GM21528 (cell line): Measurements from ENCODE around the gene C17orf107.

Experiments used
- ATAC-seq: cut with Tn5 transposase; IDR thresholded peaks from one replicate; pipeline ENCODE4 v1.9.1; 2021; ENCODE audit warnings: mild to moderate bottlenecking, moderate library complexity; ENCODE audit not compliant: unreplicated experiment, low FRiP score

Gene C17orf107

DNA sequence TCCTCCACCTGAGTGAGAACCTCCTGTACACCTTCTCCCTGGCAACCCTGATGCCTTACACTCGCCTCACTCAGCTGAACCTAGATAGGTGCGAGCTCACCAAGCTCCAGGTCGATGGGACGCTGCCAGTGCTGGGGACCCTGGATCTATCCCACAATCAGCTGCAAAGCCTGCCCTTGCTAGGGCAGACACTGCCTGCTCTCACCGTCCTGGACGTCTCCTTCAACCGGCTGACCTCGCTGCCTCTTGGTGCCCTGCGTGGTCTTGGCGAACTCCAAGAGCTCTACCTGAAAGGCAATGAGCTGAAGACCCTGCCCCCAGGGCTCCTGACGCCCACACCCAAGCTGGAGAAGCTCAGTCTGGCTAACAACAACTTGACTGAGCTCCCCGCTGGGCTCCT is 33.4 kb downstream of the C17orf107 start:
- no peak for ATAC-seq

DNA sequence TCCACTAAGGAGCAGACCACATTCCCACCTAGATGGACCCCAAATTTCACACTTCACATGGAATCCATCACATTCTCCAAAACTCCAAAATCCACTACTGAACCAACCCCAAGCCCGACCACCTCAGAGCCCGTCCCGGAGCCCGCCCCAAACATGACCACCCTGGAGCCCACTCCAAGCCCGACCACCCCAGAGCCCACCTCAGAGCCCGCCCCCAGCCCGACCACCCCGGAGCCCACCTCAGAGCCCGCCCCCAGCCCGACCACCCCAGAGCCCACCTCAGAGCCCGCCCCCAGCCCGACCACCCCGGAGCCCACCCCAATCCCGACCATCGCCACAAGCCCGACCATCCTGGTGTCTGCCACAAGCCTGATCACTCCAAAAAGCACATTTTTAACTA is 34.3 kb downstream of the C17orf107 start:
- ATAC-seq = no peak

DNA sequence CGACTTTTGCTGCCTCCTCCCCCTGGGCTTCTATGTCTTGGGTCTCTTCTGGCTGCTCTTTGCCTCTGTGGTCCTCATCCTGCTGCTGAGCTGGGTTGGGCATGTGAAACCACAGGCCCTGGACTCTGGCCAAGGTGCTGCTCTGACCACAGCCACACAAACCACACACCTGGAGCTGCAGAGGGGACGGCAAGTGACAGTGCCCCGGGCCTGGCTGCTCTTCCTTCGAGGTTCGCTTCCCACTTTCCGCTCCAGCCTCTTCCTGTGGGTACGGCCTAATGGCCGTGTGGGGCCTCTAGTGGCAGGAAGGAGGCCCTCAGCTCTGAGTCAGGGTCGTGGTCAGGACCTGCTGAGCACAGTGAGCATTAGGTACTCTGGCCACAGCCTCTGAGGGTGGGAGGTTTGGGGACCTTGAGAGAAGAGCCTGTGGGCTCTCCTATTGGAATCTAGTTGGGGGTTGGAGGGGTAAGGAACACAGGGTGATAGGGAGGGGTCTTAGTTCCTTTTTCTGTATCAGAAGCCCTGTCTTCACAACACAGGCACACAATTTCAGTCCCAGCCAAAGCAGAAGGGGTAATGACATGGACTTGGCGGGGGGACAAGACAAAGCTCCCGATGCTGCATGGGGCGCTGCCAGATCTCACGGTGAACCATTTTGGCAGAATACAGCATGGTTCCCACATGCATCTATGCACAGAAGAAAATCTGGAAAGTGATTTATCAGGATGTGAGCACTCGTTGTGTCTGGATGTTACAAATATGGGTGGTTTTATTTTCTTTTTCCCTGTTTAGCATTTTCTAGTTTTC is 35.0 kb downstream of the C17orf107 start:
- ATAC-seq = no peak

DNA sequence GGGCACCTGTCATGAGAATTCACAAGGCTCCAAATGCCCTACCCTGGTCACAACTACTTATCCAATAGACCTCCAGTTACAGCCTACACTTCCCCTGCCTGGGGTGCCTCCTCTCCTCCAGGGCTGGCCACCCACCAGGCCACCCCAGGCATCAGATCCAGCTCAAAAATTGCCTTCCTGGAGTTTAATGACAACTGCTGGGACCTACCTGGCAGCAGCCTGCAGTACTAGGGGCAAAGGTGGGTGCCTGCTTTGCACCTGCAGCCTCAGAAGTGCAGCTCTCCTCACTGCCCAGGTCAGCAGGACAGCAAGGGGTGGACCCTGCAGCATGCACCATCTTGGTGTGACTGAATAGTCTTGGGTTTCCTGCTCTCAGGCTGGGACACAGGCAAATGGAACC is 36.3 kb downstream of the C17orf107 start:
- no peak for ATAC-seq

DNA sequence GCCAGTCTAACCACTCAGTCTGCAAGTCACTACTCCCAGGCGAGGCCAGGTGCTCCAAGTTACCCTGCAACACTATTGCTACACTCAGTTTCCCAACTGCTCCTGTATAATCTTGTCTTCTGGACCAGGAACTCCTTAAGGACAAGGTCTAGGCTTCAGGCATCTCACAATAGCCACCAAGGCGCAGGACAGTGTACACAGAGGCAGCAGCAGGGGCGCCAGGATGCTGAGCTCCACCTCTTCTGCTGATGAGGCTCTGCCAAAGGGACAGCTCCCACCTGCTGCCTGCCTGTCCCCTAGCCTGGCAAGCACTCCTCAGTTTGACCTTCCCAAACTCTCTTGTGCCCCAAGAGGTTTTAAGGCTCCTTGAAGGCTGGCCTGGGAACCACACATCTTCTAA is 37.1 kb downstream of the C17orf107 start:
- ATAC-seq = no peak

DNA sequence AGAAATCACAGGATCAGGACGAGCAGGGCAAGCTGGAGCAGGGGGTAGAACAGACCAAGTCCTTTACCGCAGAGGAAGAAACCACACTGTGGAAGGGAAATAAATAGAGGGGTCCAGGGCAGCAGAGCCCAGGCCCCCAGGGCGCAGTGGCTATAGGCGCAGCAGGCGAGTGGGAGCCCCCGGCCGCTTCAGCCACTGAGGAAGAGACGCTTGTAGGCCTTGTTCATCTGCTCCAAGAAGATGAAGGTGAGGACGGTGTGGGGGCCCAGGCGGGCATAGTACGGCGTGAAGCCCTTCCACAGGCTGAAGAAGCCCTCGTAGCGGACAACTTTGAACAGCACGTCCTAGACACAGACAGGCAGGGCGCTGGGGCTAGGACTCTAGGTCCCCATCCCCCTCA is 38.2 kb downstream of the C17orf107 start:
- ATAC-seq = no peak

DNA sequence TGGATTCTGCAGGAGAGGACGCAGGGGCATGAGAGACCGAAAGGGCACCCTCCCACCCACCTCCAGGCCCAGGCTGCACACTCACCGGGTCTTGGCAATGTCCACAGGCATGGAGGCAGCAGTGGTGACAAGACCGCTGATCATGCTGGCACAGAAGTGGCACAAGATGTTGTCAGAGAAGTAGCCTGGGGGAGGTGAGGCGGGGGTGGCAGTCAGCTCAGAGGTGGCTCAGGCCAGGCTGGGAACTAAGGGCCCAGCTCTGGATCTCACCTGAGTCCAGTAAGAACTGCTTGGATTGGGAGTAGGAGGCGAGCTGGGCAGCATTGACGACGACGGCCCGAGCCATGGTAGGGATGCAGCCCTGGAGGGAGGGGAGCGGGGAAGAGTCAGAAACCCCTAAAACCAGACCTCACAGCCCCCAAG is 38.7 kb downstream of the C17orf107 start:
- ATAC-seq = no peak

DNA sequence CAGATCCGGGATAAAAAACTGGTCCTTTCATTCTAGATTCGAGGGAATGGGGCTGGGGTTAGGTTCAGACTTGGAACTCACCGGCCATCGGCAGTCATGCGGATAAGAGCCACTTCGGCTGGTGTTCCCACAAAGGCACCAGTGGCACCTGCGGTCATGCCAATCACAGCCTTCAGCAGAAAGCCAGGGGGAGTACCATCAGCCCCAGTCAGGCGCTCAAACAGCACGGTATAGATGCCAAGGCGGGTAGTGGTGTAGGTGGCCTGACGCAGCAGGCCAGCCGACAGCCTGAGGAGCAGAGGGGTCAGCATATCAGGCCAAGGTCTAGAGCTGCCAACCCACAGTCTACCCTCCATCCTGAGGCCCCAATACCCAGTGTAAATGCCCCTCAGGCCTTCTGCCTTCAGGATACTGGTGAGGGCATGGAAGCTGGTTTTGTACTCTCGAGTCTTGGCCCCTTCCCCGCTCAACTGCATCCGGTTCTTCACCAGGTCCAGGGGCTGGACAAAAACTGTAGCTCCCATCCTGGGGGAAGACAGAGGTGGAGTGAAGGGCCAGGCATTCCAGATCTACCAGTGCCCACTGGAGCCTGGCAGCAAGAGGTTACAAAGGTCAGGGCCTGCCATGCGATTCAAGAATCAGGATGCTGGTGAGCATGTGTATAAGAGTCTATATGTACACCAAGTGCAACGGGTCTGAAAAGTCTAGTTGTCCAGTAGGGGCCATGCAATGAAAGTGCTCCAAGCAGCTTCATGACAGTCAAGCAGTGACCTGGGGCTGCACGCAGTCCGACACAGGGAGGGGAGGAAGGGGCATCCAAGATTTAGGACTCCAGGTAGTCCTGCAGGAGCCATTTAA is 39.6 kb downstream of the C17orf107 start:
- ATAC-seq = no peak

DNA sequence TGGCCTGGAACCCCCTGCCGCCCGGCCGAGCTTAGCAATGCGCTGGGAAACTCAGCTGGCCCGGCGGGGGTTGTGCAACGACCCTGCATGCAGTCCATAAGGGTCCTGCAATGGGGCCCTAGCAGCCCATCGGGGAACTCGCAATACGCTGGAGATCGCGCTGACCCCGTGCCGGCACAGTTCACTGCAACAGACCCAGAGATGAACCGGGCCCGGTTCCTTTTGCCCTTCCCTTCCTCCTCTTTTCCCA is 40.1 kb downstream of the C17orf107 start:
- ATAC-seq = peak; percentile 5

DNA sequence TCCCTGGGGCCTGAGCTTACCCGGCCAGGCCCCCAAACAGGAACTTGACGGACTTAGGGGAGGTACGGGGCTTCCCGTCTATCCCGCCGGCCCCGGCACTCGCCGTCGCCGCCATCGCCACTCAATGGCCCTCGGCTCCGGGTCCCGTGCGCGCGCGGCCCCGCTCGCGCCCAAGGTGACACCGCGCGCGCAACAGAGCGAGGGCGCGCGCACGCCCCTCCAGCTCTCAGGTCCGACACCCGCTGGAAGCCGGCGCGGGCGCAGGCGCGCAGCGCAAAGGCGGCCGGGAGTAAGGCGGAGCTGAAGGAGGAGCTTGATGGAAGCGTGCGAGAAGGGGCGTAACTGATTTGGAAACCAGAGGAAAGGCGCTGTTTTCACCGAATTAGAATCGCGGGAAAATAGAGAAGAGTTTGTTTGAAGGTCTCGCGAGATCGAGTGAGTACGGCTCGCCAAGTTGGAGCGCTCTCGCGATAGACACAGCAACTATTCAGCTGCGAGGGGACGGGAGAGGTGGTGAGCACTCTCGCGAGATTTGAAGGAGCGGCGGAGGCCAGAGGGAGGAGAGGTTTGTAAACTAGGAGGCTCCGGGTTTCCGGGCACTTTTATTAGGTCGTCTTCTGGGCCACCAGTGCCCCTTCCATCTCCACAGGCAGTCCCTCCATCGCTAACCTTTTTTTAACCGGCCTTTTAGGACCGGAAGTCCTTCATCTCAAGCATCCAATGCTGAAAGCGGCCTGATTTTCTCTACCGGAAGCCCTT is 40.6 kb downstream of the C17orf107 start, which contains the start of the genes RNF167 and SLC25A11:
TSS of gene RNF167 (plus strand) at position 473 of the 759 bp plus-strand sequence. CDS start 642 bp downstream, outside the sequence.
TSS of gene SLC25A11 (minus strand) at position 251 of the 759 bp plus-strand sequence. CDS start at position 115, 136 bp downstream.
- peak; percentile 71 for ATAC-seq

DNA sequence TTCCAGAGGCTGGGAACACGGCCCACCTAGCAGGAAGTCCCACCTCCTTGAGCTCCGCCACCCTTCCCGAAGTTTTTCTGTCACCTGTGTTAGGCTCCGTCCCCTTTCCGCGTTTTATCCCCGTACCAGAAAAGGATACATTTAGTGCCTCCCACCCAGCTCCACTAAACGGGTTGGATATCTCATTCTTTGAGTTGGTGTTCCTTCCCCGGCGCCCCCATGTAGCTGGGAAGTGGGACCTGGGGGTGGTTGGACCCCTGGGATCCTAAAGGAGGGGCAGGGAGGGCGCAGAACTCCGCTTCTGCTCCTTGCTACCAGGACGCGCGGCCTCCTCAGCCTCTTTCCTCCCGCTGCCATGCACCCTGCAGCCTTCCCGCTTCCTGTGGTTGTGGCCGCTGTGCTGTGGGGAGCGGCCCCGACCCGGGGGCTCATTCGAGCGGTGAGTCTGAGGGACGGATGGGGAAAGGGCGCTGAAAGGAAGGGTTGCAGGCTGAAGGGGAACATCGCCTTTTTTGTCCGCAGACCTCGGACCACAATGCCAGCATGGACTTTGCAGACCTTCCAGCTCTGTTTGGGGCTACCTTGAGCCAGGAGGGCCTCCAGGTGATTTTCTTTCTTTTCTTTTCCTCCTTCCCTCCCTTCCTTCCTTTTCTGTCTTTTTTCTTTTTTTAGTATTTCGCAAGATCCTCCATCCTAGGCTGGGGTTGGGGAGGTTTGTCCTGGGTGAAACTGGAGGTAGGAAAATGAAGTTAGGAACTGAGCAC is 41.4 kb downstream of the C17orf107 start:
- ATAC-seq = no peak

DNA sequence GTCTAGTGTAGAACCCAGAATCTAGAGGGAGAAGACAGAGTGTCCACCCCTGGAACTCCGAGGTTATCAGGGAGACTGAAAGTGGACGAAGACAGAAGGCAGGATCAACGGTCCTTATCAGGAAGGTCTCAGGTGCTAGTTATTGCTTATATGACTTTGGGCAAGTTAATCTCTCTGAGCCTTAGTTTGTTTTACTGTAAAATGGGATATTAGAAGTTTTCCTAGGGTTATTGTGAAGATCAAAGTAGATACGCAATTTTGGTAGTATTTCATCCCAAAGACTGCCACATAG is 41.9 kb downstream of the C17orf107 start:
- ATAC-seq = no peak

DNA sequence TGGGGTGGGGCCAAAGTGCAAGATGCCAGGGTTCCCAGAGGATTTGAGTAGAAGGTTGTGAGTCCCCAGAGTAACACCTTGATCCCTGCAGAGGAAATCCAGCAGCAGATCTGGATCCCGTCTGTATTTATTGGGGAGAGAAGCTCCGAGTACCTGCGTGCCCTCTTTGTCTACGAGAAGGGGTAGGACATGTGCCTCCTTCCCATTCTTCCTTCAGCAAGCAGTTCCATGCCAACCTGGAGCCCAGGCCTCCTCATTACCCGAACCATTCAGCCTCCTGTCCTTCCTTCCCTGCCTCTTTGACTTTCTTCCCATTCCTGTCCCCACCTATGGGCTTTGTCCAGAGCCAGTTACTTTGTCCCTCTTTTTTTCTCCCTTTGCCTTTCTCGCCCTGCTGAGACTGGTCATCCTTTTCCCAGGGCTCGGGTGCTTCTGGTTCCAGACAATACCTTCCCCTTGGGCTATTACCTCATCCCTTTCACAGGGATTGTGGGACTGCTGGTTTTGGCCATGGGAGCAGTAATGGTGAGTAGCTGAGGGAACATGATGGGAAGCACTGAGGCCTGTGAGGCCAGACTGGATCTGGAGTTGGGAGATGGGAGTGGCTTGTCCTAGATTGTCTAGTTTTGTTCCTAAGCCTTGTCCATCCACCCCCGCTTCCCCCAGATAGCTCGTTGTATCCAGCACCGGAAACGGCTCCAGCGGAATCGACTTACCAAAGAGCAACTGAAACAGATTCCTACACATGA is 43.6 kb downstream of the C17orf107 start:
- ATAC-seq = no peak

DNA sequence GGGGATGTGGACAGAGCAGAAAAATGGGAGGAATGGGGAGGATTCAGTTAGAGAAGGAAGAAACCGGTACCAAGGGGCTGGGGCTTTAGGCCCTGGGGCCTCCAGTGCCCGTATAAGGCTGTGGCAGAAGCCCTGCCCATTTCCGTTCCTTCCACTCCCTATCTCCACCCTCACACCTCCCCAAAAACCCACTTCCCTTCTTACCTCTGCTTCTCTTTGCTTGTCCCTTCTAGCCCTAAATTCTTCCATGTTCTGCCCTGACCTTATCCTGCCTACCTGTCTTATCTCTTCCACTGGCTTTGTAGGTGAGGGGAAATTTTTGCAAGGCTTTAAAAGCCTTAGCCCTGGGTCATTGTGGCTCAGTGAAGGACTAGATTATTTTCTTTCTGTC is 44.8 kb downstream of the C17orf107 start:
- ATAC-seq = no peak

DNA sequence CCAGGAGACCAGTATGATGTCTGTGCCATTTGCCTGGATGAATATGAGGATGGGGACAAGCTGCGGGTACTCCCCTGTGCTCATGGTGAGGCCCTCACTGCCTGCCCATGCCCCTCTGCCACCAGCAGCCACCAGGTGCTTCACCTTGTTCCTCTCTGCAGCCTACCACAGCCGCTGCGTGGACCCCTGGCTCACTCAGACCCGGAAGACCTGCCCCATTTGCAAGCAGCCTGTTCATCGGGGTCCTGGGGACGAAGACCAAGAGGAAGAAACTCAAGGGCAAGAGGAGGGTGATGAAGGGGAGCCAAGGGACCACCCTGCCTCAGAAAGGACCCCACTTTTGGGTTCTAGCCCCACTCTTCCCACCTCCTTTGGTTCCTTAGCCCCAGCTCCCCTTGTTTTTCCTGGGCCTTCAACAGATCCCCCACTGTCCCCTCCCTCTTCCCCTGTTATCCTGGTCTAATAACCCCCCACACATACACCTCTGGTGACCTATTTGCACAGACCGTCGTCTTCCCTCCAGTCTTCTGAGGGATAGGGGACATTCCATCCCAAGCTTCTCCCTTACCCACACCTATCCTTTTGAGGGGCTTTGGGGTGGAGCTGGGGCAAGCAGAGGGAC is 45.3 kb downstream of the C17orf107 start:
- no peak for ATAC-seq

DNA sequence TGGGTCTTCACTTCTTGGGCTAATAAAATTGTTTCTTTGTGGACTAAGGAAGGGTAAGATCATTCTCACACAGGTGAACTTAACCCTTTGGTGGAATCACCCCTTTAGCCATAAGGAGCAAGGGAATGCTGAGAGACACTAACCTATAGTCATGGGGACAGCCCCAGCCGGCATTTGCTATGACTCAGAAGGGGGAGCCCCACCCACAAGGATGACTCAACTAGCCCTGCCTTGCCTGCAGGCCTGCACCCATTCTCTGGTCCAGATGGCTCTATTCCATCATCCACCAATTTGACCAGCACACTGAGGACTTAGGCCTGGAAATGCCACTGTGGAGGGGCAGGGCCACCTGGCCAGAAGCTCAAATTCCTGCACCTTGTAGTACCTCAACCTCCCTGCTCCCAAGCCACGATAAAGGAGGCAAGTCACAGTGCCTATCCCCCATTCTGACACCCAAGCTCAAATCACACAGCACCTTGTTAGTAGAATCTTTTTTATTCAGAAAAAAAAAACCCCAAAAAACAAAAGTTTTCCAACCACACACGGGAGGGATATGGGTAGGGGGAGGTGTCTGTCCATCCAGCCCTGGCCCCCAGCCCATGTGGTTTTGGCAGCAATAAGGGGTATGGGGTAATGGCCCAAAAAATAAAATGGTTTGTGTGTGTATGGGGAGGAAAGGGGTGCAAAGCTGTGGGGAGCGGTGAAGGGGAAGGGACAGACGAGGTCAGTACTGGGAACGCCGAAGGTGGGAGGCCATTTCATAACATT is 46.0 kb downstream of the C17orf107 start:
- no peak for ATAC-seq

DNA sequence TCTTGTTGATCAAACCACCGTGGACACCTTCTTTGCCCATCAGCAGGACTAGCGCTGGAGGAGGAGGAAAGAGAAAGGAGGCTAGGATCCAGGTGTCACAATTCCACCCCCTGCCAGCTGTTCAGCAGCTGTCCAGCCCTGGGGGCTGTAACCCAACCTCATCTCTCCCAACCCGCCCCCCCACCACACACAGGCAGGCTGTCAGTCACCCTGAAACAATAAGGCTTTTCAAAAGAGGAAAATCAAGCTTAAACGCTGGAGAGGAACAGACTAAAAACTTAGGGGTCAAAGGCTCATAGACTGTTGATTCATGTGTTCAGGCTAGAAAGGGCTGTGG is 46.6 kb downstream of the C17orf107 start:
- ATAC-seq = no peak

DNA sequence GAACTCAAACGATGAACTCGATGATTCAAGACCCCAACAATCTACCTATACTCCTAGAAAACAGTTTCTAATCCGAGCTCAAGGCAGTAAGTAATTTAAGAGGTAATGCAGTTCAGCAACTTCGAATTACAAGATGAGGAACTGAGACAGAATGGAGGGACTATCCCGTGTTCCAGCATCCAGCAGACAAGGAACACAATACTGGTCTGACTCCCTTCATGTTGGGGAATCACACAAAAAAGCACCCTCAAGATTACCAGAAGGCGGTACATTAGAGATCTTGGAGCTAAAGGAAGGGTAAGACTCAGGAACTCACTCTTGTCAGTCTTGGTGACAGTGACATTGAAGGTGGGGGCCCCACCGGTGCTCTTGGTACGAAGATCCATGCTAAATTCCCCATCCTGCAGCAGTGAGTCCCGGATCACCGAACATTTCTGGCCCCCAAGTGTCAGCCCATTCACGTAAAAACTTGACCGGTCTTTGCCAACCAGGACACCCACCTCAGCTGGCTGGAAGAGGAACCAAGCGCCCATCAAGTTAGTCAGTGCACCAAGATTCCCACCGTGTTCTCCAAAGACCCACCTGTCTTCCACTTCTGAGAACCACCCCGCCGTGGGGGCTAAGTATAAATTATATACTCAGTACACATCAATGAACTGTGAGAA is 47.1 kb downstream of the C17orf107 start:
- ATAC-seq = no peak
